Heart left ventricle (tissue), 16 donors: Measurements from ENCODE around the gene KLHL29. TPM values are rescaled to one million over a fixed set of nuclear protein-coding genes. Genes with fewer than 3 reads are reported as not detected.

Source experiments
- ATAC-seq, 4 donors: fragments of 200-7000 bp; cut with Tn5 transposase; one replicate each; pipeline ENCODE4 v1.9.1; 2020 to 2022; ENCODE audit warnings: moderate library complexity in 4 of 4, mild to moderate bottlenecking in 3 of 4, moderate number of reproducible peaks in 1 of 4
- DNase-seq, 5 donors: peaks; one replicate each; pipeline ENCODE4 v3.0.0-alpha.2; 2020
- H3K27ac ChIP-seq, 12 donors: fragments of 200-600 bp; sonication (generic) in 4 of 12; one replicate each; pipeline versions ENCODE4 v1.5.0 to v1.8.0; 2016 to 2022; ENCODE audit warnings: mild to moderate bottlenecking in 2 of 12
- H3K27me3 ChIP-seq, 9 donors: fragments of 200-600 bp; sonication (generic) in 2 of 9; one replicate each; pipeline versions ENCODE4 v1.5.1 to v1.8.0; 2016 to 2022; ENCODE audit warnings: mild to moderate bottlenecking in 3 of 9
- H3K36me3 ChIP-seq, 9 donors: fragments of 200-600 bp; sonication (generic) in 2 of 9; one replicate each; pipeline versions ENCODE4 v1.5.0 to v1.8.0; 2018 to 2022; ENCODE audit warnings: mild to moderate bottlenecking in 2 of 9
- H3K4me1 ChIP-seq, 12 donors: fragments of 200-600 bp; sonication (generic) in 4 of 12; one replicate each; pipeline versions ENCODE4 v1.5.0 to v1.8.0; 2016 to 2022; ENCODE audit warnings: mild to moderate bottlenecking in 3 of 12
- H3K4me3 ChIP-seq, 12 donors: fragments of 200-600 bp; sonication (generic) in 4 of 12; one replicate each; pipeline versions ENCODE4 v1.5.0 to v1.8.0; 2017 to 2022; ENCODE audit warnings: mild to moderate bottlenecking in 9 of 12, moderate library complexity in 4 of 12
- H3K9me3 ChIP-seq, 12 donors: fragments of 200-600 bp; sonication (generic) in 4 of 12; one replicate each; pipeline versions ENCODE4 v1.5.0 to v1.8.0; 2016 to 2022; ENCODE audit warnings: mild to moderate bottlenecking in 1 of 12
- POLR2A ChIP-seq, 2 donors: fragments of 450-650 bp; IDR thresholded peaks; one replicate each; pipeline ENCODE4 v1.6.1; 2017; ENCODE audit warnings: antibody characterized with exemption in 2 of 2, mild to moderate bottlenecking in 2 of 2, moderate library complexity in 2 of 2
- WGBS, 4 donors: extraction: QIAGEN DNeasy Blood & Tissue Kit in 2 of 4; methylation state at CpG; one replicate each; pipeline versions ENCODE4 v1.1.5 to v1.1.7; 2013 to 2018; 5-methylcytosine and 5-hydroxymethylcytosine counted together
- intact Hi-C, 10 donors: fragments of 100-400 bp; cut with DNase I; formaldehyde crosslinking; loops; one replicate each; pipeline versions ENCODE4 v1.11.1 to v1.14.2; 2022
- polyA plus RNA-seq, 2 donors: library from polyadenylated mRNA; stranded (reverse); fragments of 200-250 nt; gene quantifications; one replicate each; pipeline ENCODE4 v1.2.3, GENCODE V29; 2013
- total RNA-seq, 9 donors: library from RNA; depleted of rRNA in 2 of 9; stranded (reverse); fragments of >200 nt in 2 of 9; fragmentation: NEBNext Ultra II Directional in 3 of 9; extraction: Animal tissue kit (Norgen Biotek cat#: 25700) in 3 of 9; gene quantifications; one replicate each; pipeline versions ENCODE4 v1.1.0 to v1.2.4, GENCODE V29; 2016 to 2023
- TF ChIP-seq, protein P1 (sequence below), 12 donors: fragments of 200-600 bp; sonication (generic) in 4 of 12; IDR thresholded peaks; one replicate each; pipeline versions ENCODE4 v1.5.0 to v1.8.0; 2018 to 2022; ENCODE audit warnings: antibody characterized with exemption in 12 of 12, mild to moderate bottlenecking in 5 of 12
- donor health status: ischemic (EF 13 %, LVEDD 7.1; RV severe dilation, severe dysfunction).
- donor health status: healthy with polysubstance abuse.
- donor health status: DM: no; HTN: yes; CAD: no.
- donor health status: DM: no; HTN: no; CAD: no.
- donor health status: ischemic (EF 25% LVEDD 6.9; RV normal size, moderate dysfunction).
- donor health status: ischemic (EF 25% LVEDD 5.7; RV mildly dilated, moderate dysfunction).
- donor health status: healthy.
- donor health status: DM: yes; HTN: yes; CAD: no.
- donor health status: ischemic (EF 35%, LVEDD 5.7; RV mildly dilated, moderate dysfunction).
- donor health status: nonischemic (EF 11% LVEDD 7.7; RV severe dilation, severe dysfunction).
- donor health status: DM: yes; HTN: yes; CAD: no.
- donor health status: PGD.
- donor health status: ischemic (EF 29% LVEDD 5.4; RV normal size, mild dysfunction).
- donor health status: nonischemic (EF 23%, LVEDD 6.1; RV moderate dilation, normal function).

The KLHL29 gene
- total and polyA plus RNA-seq, 11 donors: 0.74 to 2.7 (median 1.1) TPM

DNA sequence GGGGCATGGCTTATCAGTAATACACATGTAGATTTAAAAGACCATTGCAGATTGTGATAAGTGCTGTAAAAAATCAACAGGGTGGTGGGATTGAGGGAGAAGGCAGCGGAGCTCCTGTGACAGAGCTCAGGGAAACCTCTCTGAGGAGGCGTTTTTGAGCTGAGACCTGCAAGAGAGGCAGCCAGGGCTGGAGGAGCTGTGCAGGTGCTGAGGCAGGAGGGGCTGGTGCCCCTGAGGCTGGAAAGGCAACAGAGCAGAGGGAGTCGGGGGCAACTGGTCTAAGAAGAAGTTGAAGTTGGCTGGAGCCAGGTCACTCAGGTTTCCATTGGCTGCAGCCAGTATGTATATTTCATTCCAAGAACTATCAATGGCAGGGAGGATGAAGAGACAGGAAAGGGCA is 47.6 kb downstream of the KLHL29 start:
- TF ChIP-seq, protein P1, sequence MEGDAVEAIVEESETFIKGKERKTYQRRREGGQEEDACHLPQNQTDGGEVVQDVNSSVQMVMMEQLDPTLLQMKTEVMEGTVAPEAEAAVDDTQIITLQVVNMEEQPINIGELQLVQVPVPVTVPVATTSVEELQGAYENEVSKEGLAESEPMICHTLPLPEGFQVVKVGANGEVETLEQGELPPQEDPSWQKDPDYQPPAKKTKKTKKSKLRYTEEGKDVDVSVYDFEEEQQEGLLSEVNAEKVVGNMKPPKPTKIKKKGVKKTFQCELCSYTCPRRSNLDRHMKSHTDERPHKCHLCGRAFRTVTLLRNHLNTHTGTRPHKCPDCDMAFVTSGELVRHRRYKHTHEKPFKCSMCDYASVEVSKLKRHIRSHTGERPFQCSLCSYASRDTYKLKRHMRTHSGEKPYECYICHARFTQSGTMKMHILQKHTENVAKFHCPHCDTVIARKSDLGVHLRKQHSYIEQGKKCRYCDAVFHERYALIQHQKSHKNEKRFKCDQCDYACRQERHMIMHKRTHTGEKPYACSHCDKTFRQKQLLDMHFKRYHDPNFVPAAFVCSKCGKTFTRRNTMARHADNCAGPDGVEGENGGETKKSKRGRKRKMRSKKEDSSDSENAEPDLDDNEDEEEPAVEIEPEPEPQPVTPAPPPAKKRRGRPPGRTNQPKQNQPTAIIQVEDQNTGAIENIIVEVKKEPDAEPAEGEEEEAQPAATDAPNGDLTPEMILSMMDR (IDR thresholded peaks at IDR 0.05): no peak
- no peak for TF ChIP-seq POLR2A (IDR thresholded peaks at IDR 0.05)
- Histone ChIP-seq H3K9me3 (peaks cover 0 to 5% (median 0%) of the 10 kb centered on the region in 12 donors), H3K27me3 (no peaks in the 10 kb centered on the region), H3K27ac (peak overlapping the region in 1 of 12 donors; percentile 17), H3K4me1 (no peaks in the 10 kb centered on the region), H3K4me3 (no peak overlapping the region), H3K36me3 (no peaks in the 10 kb centered on the region)
- no peak for ATAC-seq
- DNase-seq: peak in 1 of 5 donors; percentile 4
- intact Hi-C loops: no loop called here
- WGBS, 4 donors: 54 to 80% (median 74%) methylated on average over 3 of the region's 3 CpGs

DNA sequence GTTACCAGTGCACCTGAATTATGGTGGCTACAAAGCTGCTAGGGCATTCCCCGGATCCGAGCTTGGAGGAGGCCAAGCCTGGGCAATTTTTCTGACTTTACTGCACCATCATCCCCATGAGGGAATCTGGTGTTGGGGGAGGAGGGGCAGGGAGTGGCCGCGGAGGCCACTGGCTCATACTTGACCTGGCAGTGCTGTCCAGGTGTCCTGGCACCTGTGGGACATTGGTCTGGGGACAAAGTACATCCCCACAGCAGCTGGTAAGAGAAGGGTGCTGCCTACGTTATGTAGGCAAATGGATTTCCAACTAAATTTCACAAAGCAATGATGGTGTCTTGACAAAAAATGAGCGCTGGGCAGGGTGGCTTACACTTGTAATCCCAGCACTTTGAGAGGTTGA is 48.3 kb downstream of the KLHL29 start:
- Histone ChIP-seq H3K4me1 (no peaks in the 10 kb centered on the region), H3K4me3 (no peak overlapping the region), H3K27me3 (no peaks in the 10 kb centered on the region), H3K27ac (peak overlapping the region in 1 of 12 donors; percentile 51), H3K36me3 (no peaks in the 10 kb centered on the region), H3K9me3 (peaks cover 0 to 6% (median 0%) of the 10 kb centered on the region in 12 donors)
- ATAC-seq (no peak), DNase-seq (peak in 1 of 5 donors; percentile 9)
- intact Hi-C loops: no loop called here
- TF ChIP-seq POLR2A (IDR thresholded peaks at IDR 0.05): no peak
- TF ChIP-seq, protein P1 (IDR thresholded peaks at IDR 0.05): no peak
- WGBS, 4 donors: 82 to 95% (median 92%) methylated on average over 6 of the region's 6 CpGs

DNA sequence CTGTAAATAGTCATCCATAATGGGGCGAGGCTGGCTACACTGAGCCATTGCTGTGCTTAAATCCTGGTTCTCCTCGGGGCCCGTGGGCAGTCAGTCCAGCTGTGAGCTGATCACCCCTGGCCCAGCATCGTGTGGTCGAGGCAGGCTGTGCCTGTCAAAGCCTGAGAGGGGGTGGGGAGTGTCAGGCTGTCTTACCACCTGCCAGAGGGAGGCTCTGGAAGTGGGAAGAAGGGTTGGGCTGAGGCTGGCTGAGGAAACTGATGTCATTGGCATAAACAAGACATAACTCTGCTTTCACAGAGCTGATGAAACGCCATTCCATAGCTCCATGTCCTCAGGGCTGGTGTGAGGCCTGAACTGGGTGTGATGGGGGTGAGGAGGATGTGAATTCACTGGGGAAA is 49.7 kb downstream of the KLHL29 start:
- Histone ChIP-seq H3K36me3 (no peaks in the 10 kb centered on the region), H3K4me1 (no peaks in the 10 kb centered on the region), H3K4me3 (no peak overlapping the region), H3K27ac (peak overlapping the region in 1 of 12 donors; percentile 70), H3K27me3 (no peaks in the 10 kb centered on the region), H3K9me3 (peaks cover 0 to 6% (median 0%) of the 10 kb centered on the region in 12 donors)
- no peak for ATAC-seq
- WGBS, 4 donors: 64 to 78% (median 72%) methylated on average over 6 of the region's 6 CpGs
- intact Hi-C loops: no loop called here
- TF ChIP-seq, protein P1 (IDR thresholded peaks at IDR 0.05): no peak
- no peak for TF ChIP-seq POLR2A (IDR thresholded peaks at IDR 0.05)
- peak in 1 of 5 donors; percentile 11 for DNase-seq

DNA sequence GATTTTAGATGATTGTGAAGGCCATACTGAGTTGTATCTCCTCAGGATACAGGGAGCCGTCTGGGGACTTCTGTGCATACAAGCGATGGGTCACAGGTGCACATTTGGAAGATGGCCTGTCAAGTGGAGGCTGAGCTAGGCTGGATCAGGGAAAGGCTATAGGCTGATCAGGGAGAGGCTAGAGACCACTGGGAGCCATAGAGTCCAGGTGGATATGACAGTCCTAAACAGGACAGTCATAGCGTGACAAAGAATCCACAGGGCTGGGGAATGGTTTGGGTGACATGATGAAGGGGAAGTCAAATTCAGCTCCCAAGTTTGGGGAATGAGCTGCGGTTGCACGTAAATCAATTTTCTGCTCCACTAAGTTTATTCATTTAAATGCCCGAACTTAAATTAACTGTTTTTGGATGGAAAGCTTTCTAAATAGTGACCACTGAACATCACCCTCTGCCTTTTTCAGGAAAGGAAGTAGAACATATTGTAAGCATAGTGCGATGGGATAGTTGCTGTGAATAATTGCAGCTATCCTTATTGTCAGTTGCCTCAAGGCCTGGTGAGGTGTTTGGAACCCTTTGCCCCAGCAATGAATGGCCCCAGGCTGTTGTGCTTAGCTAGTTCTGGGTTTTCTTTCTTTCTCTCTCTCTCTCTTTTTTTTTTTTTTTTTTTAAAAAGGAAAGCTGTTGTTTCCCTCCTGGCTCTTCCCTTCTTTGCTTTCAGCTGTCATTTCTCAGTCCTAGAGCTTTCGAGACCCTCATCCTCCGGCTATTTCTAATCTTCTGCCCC is 50.5 kb downstream of the KLHL29 start:
- Histone ChIP-seq H3K27me3 (no peaks in the 10 kb centered on the region), H3K4me1 (no peaks in the 10 kb centered on the region), H3K27ac (peak overlapping the region in 1 of 12 donors; percentile 70), H3K4me3 (no peak overlapping the region), H3K9me3 (peaks cover 0 to 6% (median 0%) of the 10 kb centered on the region in 12 donors), H3K36me3 (no peaks in the 10 kb centered on the region)
- WGBS, 4 donors: 86 to 92% (median 89%) methylated on average over 9 of the region's 9 CpGs
- ATAC-seq: no peak
- DNase-seq: peak in 1 of 5 donors; percentile 7
- intact Hi-C loops: no loop called here
- TF ChIP-seq, protein P1 (IDR thresholded peaks at IDR 0.05): no peak
- TF ChIP-seq POLR2A (IDR thresholded peaks at IDR 0.05): no peak
